ENCODE measurements around the gene PAFAH1B2.

PAFAH1B2 gene

GRCh38 chr11:117188620-117189081 lies 44.6 kb downstream of the PAFAH1B2 start:
- ATAC-seq (no peak), DNase-seq (no peak)

- ATAC-seq: peak; percentile 24
- DNase-seq: peak; percentile 20
Observed at GRCh38 chr11:117189191-117189940, 45.3 kb downstream of the PAFAH1B2 start.

- peak; percentile 1 for DNase-seq
- no peak for ATAC-seq
Observed at GRCh38 chr11:117189941-117190544, 46.0 kb downstream of the PAFAH1B2 start.

- DNase-seq: no peak
- ATAC-seq: no peak
Observed at GRCh38 chr11:117191680-117192400, 47.8 kb downstream of the PAFAH1B2 start.

- DNase-seq: no peak
- no peak for ATAC-seq
Observed at GRCh38 chr11:117192401-117192875, 48.4 kb downstream of the PAFAH1B2 start.

GRCh38 chr11:117193130-117194020 lies 49.3 kb downstream of the PAFAH1B2 start:
- DNase-seq (no peak), ATAC-seq (no peak)

GRCh38 chr11:117194267-117194666 lies 50.2 kb downstream of the PAFAH1B2 start:
- DNase-seq (no peak), ATAC-seq (no peak)

GRCh38 chr11:117195258-117195657 lies 51.2 kb downstream of the PAFAH1B2 start:
- no peak for DNase-seq
- ATAC-seq: no peak

- ATAC-seq: no peak
- no peak for DNase-seq
Observed at GRCh38 chr11:117195761-117196160, 51.7 kb downstream of the PAFAH1B2 start.

- DNase-seq (no peak), ATAC-seq (no peak)
Observed at GRCh38 chr11:117197006-117197405, 52.9 kb downstream of the PAFAH1B2 start.

- DNase-seq (no peak), ATAC-seq (no peak)
Observed at GRCh38 chr11:117197516-117198456, 53.7 kb downstream of the PAFAH1B2 start.

GRCh38 chr11:117198613-117199012 lies 54.5 kb downstream of the PAFAH1B2 start:
- no peak for ATAC-seq
- DNase-seq: no peak

- no peak for DNase-seq
Observed at GRCh38 chr11:117199053-117199915, 55.2 kb downstream of the PAFAH1B2 start, which contains the start of gene TAGLN. Gene TAGLN, plus strand, starts transcription at chr11:117199370. Its CDS starts 3,644 bp downstream, at chr11:117203014.

GRCh38 chr11:117199916-117200812 lies 56.1 kb downstream of the PAFAH1B2 start:
- ATAC-seq: no peak
- DNase-seq: no peak

More at GRCh38 chr11:117199053-117199915, 55.2 kb downstream of the PAFAH1B2 start, which contains the start of gene TAGLN:
- ATAC-seq: no peak

- ATAC-seq: no peak
- no peak for DNase-seq
Observed at GRCh38 chr11:117200813-117201657, 56.9 kb downstream of the PAFAH1B2 start.

- ATAC-seq (no peak), DNase-seq (no peak)
Observed at GRCh38 chr11:117201658-117202305, 57.7 kb downstream of the PAFAH1B2 start.
